Stomach smooth muscle (tissue), 2 donors: Measurements from ENCODE around the gene LMNTD1.

Experiments
- H3K27ac ChIP-seq: one replicate; pipeline ENCODE4 v1.7.0; 2013; ENCODE audit warnings: mild to moderate bottlenecking, low read length, inconsistent platforms
- H3K27me3 ChIP-seq, 2 donors: one replicate each; pipeline ENCODE4 v1.7.0; 2013; ENCODE audit warnings: low read length in 2 of 2; ENCODE audit not compliant: insufficient read depth in 2 of 2, control insufficient read depth in 1 of 2
- H3K36me3 ChIP-seq, 2 donors: one replicate each; pipeline ENCODE4 v1.7.0; 2013; ENCODE audit warnings: low read length in 2 of 2; ENCODE audit not compliant: control insufficient read depth in 2 of 2, insufficient read depth in 2 of 2
- H3K4me1 ChIP-seq: one replicate; pipeline ENCODE4 v1.7.0; 2013; ENCODE audit warnings: low read length; ENCODE audit not compliant: control insufficient read depth, insufficient read depth
- H3K4me3 ChIP-seq, 2 donors: one replicate each; pipeline ENCODE4 v1.7.0; 2013; ENCODE audit warnings: low read length in 2 of 2
- H3K9ac ChIP-seq, 2 donors: one replicate each; pipeline ENCODE4 v1.7.0; 2013; ENCODE audit warnings: low read length in 2 of 2, mild to moderate bottlenecking in 1 of 2
- H3K9me3 ChIP-seq, 2 donors: one replicate each; pipeline ENCODE4 v1.7.0; 2013; ENCODE audit warnings: low read length in 2 of 2; ENCODE audit not compliant: control insufficient read depth in 2 of 2
- donor health status: healthy.
- donor health status: Pancreatic carcinoma.

LMNTD1 gene

GRCh38 chr12:25463005-25463404, 90.1 kb downstream of the LMNTD1 start:
- Histone ChIP-seq H3K27me3 (no peaks in the 10 kb centered on the region), H3K4me3 (no peak overlapping the region), H3K27ac (no peak overlapping the region), H3K36me3 (no peaks in the 10 kb centered on the region), H3K9ac (no peak overlapping the region), H3K4me1 (no peaks in the 10 kb centered on the region), H3K9me3 (no peaks in the 10 kb centered on the region)

- H3K27me3 ChIP-seq = no peaks in the 10 kb centered on the region
- no peak overlapping the region for H3K27ac ChIP-seq
- no peaks in the 10 kb centered on the region for H3K9me3 ChIP-seq
- H3K9ac ChIP-seq = no peak overlapping the region
- H3K36me3 ChIP-seq = no peaks in the 10 kb centered on the region
- H3K4me1 ChIP-seq = no peaks in the 10 kb centered on the region
- H3K4me3 ChIP-seq = no peak overlapping the region
Observed at GRCh38 chr12:25459541-25459951, 93.5 kb downstream of the LMNTD1 start.

- H3K36me3 ChIP-seq = no peaks in the 10 kb centered on the region
- H3K4me1 ChIP-seq = no peaks in the 10 kb centered on the region
- no peaks in the 10 kb centered on the region for H3K27me3 ChIP-seq
- H3K9ac ChIP-seq = no peak overlapping the region
- no peaks in the 10 kb centered on the region for H3K9me3 ChIP-seq
- no peak overlapping the region for H3K4me3 ChIP-seq
- H3K27ac ChIP-seq = no peak overlapping the region
Observed at GRCh38 chr12:25458047-25458552, 95.0 kb downstream of the LMNTD1 start.

GRCh38 chr12:25456474-25456873, 96.6 kb downstream of the LMNTD1 start:
- H3K9me3 ChIP-seq = no peaks in the 10 kb centered on the region
- no peaks in the 10 kb centered on the region for H3K36me3 ChIP-seq
- no peak overlapping the region for H3K9ac ChIP-seq
- no peaks in the 10 kb centered on the region for H3K27me3 ChIP-seq
- H3K4me3 ChIP-seq = no peak overlapping the region
- no peak overlapping the region for H3K27ac ChIP-seq
- no peaks in the 10 kb centered on the region for H3K4me1 ChIP-seq

GRCh38 chr12:25455696-25456095, 97.4 kb downstream of the LMNTD1 start:
- H3K9ac ChIP-seq = no peak overlapping the region
- no peaks in the 10 kb centered on the region for H3K4me1 ChIP-seq
- no peaks in the 10 kb centered on the region for H3K27me3 ChIP-seq
- H3K4me3 ChIP-seq = no peak overlapping the region
- no peaks in the 10 kb centered on the region for H3K36me3 ChIP-seq
- H3K9me3 ChIP-seq = no peaks in the 10 kb centered on the region
- H3K27ac ChIP-seq = no peak overlapping the region

- H3K27ac ChIP-seq = no peak overlapping the region
- H3K4me1 ChIP-seq = no peaks in the 10 kb centered on the region
- no peak overlapping the region for H3K9ac ChIP-seq
- no peaks in the 10 kb centered on the region for H3K36me3 ChIP-seq
- no peaks in the 10 kb centered on the region for H3K9me3 ChIP-seq
- no peak overlapping the region for H3K4me3 ChIP-seq
- no peaks in the 10 kb centered on the region for H3K27me3 ChIP-seq
Observed at GRCh38 chr12:25449007-25449406, 104.1 kb downstream of the LMNTD1 start.

- Histone ChIP-seq H3K27me3 (no peaks in the 10 kb centered on the region), H3K9ac (no peak overlapping the region), H3K36me3 (no peaks in the 10 kb centered on the region), H3K4me3 (no peak overlapping the region), H3K9me3 (no peaks in the 10 kb centered on the region), H3K27ac (no peak overlapping the region), H3K4me1 (no peaks in the 10 kb centered on the region)
Observed at GRCh38 chr12:25447046-25447445, 106.0 kb downstream of the LMNTD1 start.

GRCh38 chr12:25438638-25439037, 114.4 kb downstream of the LMNTD1 start:
- Histone ChIP-seq H3K4me1 (peaks cover 2% of the 10 kb centered on the region), H3K36me3 (no peaks in the 10 kb centered on the region), H3K9me3 (no peaks in the 10 kb centered on the region), H3K4me3 (no peak overlapping the region), H3K9ac (no peak overlapping the region), H3K27me3 (no peaks in the 10 kb centered on the region), H3K27ac (no peak overlapping the region)

GRCh38 chr12:25436206-25437030, 116.7 kb downstream of the LMNTD1 start:
- Histone ChIP-seq H3K9ac (peak overlapping the region; percentile 29 to 69), H3K27ac (no peak overlapping the region), H3K27me3 (no peaks in the 10 kb centered on the region), H3K4me1 (peaks cover 2% of the 10 kb centered on the region), H3K4me3 (peak overlapping the region; percentile 75 to 82), H3K36me3 (no peaks in the 10 kb centered on the region), H3K9me3 (no peaks in the 10 kb centered on the region)

- Histone ChIP-seq H3K27me3 (no peaks in the 10 kb centered on the region), H3K9ac (no peak overlapping the region), H3K4me1 (peaks cover 2% of the 10 kb centered on the region), H3K36me3 (no peaks in the 10 kb centered on the region), H3K9me3 (peaks cover 0 to 2% of the 10 kb centered on the region in 2 donors), H3K4me3 (no peak overlapping the region), H3K27ac (no peak overlapping the region)
Observed at GRCh38 chr12:25435431-25435830, 117.7 kb downstream of the LMNTD1 start.

GRCh38 chr12:25434515-25434914, 118.6 kb downstream of the LMNTD1 start:
- no peak overlapping the region for H3K9ac ChIP-seq
- no peak overlapping the region for H3K4me3 ChIP-seq
- H3K36me3 ChIP-seq = no peaks in the 10 kb centered on the region
- H3K9me3 ChIP-seq = peaks cover 0 to 2% of the 10 kb centered on the region in 2 donors
- peaks cover 2% of the 10 kb centered on the region for H3K4me1 ChIP-seq
- H3K27ac ChIP-seq = no peak overlapping the region
- H3K27me3 ChIP-seq = no peaks in the 10 kb centered on the region
